WI38 (cell line): ENCODE data around the gene ADGRG1.

Experiments
- H3K4me3 ChIP-seq: 2 replicates; pipeline ENCODE4 v1.5.1; 2011; ENCODE audit warnings: low read depth, mild to moderate bottlenecking, control low read depth, low read length
- CTCF ChIP-seq: IDR thresholded peaks from 2 replicates; pipeline ENCODE4 v1.5.1; 2012; ENCODE audit warnings: low read depth, mild to moderate bottlenecking, control low read depth, low read length

Gene ADGRG1

DNA sequence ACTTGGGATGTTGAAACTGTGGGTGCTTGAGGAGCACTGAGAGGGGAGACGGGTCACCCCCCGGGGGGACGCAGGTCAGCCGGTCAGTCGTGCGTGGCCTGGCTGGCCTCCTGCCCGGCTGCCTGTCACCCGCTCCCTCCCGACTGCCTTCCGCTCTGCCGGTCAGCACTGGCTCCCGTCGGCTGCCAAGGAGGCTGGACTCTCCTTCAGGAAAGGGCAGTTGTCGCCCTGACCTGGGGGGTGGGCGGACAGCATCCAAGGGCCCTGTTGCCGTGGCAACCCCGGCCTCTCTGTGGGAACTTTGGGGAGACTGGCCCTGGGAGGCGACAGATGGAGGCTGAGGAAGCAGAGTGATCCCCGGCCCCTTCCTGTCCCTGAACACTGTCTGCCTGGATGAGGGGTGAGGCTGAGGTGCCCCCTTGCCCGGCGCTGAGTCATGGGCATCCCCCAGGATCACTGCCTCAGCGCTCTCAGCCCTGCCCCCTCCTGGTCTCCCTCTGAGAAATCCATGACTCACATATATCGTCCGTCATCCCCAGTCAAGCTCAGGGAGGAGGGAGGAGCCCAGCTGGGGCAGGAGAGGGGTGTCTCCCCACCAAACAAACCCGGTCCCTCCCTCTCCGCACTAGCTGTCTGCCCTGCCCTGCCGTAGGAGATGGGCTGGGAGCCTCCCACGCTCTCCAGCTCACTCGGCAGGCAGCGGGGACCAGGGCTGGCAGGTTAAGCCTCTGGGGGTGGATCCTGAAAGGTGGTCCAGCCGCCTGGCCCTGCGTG is at the start of gene ADGRG1:
ADGRG1 (plus strand) TSS at position 623 of the 774 bp plus-strand sequence. CDS start 21,658 bp downstream, outside the sequence.
- H3K4me3 ChIP-seq, result peak within 1 kb of the TSS; percentile 32
- no peak for TF ChIP-seq CTCF

- H3K4me3 ChIP-seq, result no peak overlapping the region
- TF ChIP-seq CTCF, result no peak
Measured at GRCh38 chr16:57579361-57579665, 49.1 kb upstream of the ADGRG1 start.

GRCh38 chr16:57585051-57585687 is 43.3 kb upstream of the ADGRG1 start:
- no peak for TF ChIP-seq CTCF
- H3K4me3 ChIP-seq, result no peak overlapping the region

- no peak overlapping the region for H3K4me3 ChIP-seq
- no peak for TF ChIP-seq CTCF
Measured at GRCh38 chr16:57588831-57589230, 39.6 kb upstream of the ADGRG1 start.

DNA sequence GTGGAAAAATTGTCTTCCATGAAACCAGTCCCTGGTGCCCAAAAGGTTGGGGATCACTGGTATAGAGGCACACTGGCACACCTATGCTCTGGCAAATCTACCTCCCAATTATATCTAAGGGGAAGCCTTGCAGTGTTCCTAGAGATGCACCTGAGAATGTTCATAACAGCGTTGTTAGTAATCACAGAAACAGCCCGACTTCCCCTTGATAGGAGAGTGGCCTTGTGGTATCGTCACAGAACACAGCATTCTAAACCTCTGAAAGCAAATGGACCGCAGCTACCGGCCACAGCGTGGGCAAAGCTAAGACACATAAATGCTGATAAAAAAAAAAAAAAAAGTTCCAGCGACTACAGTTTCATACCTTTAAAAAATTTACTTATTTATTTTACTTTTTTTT is 39.1 kb upstream of the ADGRG1 start:
- TF ChIP-seq CTCF, result no peak
- no peak overlapping the region for H3K4me3 ChIP-seq

GRCh38 chr16:57590654-57591085 is 37.8 kb upstream of the ADGRG1 start:
- no peak for TF ChIP-seq CTCF

More at GRCh38 chr16:57590654-57591085, 37.8 kb upstream of the ADGRG1 start:
- peak overlapping the region; percentile 20; the same call in 1 of the 2 replicates for H3K4me3 ChIP-seq
